NCI-H748 (cell line): ENCODE results near the gene ZBTB46.
A peak's percentile ranks its signal among the peaks of the same experiment; 100 is the strongest.
"Not testable (repeated sequence)": the region's sequence is repeated elsewhere in the genome, so short reads cannot be mapped to it uniquely, and the experiment has no call there.

Experiments
- DNase-seq: peaks from one replicate; lab custom pipeline; 2025; ENCODE audit not compliant: unreplicated experiment; lab: John Stamatoyannopoulos, UW

Gene ZBTB46, protein sequence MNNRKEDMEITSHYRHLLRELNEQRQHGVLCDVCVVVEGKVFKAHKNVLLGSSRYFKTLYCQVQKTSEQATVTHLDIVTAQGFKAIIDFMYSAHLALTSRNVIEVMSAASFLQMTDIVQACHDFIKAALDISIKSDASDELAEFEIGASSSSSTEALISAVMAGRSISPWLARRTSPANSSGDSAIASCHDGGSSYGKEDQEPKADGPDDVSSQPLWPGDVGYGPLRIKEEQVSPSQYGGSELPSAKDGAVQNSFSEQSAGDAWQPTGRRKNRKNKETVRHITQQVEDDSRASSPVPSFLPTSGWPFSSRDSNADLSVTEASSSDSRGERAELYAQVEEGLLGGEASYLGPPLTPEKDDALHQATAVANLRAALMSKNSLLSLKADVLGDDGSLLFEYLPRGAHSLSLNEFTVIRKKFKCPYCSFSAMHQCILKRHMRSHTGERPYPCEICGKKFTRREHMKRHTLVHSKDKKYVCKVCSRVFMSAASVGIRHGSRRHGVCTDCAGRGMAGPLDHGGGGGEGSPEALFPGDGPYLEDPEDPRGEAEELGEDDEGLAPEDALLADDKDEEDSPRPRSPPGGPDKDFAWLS

DNA sequence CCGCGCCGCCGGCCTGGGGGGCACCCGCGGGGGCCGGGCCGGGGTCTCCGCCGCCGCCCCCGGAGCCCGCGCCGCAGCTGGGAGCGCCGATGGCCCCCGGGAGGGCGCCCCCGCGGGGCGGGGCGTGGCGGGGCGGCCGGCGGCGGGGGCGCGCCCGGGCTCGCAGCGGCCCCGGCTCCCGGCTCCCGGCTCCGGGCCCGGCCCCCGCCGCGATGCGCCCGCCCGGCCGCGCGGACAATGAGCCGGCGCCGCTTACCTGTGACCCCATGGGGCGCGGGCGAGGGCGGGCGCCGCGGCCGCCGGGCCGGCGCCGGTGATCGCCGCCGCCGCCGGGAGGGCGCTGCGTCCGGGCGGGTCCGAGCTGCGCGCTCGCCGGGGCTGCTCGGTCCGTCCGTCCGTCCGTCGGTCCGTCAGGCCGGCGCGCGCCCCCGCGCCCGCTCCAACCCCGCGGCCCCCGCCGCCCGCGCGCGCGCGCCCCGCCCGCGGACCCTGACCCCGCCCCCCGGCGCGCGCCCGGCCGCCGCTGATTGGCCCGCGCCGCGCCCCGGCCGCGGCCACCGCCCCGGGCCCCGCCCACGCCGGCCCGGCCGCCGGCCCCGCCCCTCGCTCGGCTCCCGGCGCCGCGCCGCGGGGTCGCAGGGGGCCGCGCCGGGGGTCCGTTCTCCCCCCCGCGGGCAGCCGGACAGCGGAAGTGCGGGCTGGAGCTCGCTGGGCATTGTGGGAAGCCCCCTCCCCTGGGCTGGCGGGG is at the start of gene ZBTB46:
Gene ZBTB46, minus strand, starts transcription at position 424 of the 748 bp plus-strand sequence. CDS start 40,507 bp downstream, outside the sequence.
- peak; percentile 64 for DNase-seq

DNA sequence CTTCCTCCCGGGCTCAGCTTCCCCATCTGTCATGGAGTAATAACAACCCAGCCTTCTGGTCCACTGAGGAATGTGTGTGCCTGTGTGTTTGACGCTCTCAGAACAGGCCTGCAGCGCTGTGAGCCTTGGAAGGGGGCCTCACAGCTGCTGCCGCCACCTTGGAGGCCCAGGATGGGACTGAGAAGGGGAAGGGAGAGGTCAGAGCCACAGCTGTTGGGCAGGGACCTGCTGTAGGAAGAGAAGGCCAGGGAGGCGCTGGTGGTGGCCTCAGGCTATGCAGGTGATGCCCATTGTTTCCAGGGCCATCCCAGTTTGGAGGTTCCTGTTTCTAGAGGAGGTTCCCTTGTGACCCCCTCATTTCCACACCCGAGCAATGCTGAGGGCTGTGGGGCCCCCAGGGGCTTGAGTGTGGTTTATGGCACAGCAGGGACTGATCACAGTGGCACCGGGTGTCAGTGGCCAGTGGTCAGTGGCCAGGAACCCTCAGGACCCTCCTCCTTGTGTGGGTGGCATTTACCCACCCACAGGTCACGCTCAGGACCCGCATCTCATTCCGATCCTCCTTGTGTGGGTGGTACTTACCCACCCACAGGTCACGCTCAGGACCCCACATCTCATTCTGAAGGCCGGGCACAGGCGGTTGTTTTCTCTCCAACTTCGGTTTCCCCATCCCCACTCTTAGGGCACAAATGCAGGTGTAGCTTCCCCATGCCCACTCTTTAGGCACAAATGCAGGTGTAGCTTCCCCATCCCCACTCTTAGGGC is 48.0 kb upstream of the ZBTB46 start:
- DNase-seq, result no peak

DNA sequence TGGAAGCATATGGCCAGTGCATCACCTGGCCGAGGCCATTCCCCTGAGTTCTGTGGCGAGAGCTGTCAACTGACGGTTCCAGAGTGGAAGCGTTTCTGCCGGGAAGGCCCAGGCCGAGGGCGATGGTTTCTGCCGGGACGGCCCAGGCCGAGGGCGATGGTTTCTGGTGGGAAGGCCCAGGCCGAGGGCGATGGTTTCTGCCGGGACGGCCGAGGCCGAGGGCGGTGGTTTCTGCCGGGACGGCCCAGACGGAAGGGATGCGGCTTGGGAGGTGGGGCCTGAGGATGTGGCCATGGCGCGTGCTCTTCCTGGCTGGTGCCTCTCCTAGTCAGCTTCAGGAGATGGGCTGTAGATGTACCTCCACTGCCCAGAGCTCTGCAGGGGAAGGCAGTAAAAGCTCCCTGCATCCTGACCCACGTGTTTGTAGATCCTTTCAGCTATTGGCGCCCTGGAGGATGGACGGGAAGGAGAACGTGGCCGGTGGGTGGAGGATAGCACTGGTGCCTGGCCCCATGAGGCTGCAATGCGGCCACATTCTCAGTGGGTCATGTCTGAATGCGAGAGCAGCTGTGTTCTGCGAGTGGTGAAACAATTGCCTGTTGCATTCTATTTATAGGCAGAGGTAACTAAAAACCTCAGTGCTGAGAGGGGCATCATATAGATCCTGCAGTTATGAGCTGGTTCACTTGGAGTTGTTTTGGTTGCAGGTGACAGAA is 46.8 kb upstream of the ZBTB46 start:
- no peak for DNase-seq

DNA sequence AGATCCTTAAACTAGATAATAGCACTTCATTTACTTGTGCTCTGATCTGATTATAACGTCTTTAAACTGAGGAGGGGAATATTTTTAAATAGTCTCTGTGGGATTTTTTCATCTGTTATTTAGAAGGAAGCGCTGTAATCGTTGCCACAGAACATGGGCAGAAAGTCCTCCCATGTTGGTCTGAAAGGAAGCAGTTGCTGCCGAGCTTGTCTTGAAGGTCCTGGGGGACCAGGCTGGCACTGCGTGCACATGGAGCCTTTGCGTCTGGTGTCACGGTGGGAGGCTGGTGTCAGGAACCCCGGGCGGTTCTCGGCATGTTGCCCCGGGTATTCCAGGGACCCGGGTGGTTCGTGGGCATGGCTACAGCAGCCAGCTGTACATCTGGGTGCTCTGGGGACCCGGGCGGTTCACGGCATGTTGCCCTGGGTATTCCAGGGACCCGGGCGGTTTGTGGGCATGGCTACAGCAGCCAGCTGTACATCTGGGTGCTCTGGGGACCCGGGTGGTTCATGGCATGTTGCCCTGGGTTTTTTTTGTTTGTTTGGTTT is 45.5 kb upstream of the ZBTB46 start:
- DNase-seq, result no peak

DNA sequence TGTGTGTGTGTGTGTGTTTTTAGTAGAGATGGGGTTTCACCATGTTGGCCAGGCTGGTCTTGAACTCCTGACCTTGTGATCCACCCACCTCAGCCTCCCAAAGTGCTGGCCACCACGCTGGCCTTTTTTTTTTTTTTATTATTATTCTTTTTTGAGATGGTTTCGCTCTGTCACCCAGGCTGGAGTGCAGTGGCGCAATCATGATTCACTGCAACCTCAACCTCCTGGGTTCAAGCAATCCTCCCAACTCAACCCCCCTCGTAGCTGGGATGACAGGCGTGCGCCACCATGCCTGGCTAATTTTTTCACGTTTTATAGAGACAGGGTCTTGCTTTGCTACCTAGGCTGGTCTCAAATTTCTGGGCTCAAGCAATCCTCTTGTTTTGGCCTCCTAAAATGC is 43.2 kb upstream of the ZBTB46 start:
- DNase-seq, result not testable (repeated sequence)

DNA sequence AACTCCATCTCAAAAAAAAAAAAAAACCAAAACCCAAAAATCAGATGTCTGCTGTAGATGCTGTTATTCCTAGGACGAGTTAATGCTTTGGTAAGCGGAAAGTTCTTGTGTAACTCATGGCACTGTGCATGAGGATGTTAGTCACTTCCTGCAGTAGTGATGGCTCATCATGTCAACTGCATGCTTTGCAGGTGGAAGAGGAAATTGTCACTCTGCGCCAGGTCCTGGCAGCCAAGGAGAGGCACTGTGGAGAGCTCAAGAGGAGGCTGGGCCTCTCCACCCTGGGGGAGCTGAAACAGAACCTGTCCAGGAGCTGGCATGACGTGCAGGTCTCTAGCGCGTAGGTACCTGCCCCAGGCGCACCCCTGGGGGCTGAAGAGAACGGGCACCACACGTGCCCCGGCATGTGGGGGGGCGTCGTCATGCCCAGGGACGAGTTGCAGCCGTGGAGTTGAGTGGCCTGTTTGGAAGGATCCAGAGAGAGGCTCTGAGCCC is 42.5 kb upstream of the ZBTB46 start:
- no peak for DNase-seq

DNA sequence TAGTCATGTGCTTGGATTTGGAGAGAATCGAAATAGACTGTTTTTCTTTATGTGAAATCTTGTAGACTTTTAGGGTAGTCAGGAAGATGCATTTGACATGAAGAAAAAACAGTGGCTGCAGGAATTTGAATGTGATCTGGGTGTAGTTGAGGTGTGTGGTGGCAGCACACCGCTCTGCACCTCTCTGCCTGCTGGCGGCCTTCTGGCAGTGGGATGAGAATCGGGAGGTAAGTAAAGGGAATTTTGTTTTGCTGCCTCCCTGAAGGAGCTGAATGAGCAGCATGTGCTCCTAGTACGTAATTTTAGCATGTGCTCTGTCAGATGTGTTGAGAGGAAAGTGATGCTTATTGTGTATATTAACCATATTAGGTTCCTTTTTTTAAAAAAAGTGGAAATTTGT is 37.2 kb upstream of the ZBTB46 start:
- no peak for DNase-seq

DNA sequence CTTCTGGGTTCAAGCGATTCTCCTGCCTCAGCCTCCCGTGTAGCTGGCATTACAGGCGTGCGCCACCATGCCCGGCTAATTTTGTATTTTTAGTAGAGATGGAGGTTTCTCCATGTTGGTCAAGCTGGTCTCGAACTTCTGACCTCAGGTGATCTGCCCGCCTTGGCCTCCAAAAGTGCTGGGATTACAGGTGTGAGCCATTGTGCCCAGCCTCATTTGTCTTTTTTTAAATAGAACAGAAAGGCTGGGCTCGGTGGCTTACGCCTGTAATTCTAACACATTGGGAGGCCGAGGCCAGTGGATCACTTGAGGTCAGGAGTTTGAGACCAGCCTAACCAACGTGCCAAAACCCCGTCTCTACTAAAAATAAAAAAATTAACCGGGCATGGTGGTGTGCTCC is 36.0 kb upstream of the ZBTB46 start:
- not testable (repeated sequence) for DNase-seq

DNA sequence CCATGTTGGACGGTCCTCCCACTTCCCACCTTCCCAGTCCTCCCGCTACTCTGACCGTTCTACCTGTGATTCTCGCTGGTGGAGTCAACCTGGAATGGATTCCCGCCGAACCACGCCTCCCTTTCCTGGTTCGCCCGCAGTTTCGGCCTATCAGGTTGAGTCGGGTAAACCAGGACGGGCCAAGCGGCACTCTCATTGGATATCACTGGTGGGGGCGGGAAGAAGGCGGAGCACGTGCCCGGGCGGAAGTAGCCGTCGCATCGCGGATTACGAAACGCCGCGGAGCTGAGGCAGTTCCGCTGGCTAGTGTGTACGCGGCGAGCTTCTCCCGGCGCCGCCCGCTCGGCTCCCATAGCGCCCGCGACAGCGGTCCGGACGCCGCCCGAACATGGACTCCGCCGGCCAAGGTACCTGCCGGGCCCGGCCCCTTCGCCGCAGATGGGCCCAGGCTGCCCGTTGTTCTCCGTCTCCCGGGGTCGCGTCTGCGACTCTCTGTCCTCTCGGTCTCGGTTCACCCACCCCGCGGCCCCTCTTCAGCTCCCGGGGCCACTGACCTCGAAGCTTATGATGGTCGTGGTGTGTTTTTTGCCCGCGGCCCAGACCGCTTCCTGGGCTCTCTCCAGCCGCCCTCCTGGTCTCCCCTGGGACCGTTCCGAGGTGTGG is 34.0 kb upstream of the ZBTB46 start, which contains the start of gene TPD52L2:
Gene TPD52L2, plus strand, starts transcription at position 293 of the 663 bp plus-strand sequence. Its CDS starts 96 bp downstream, at position 389.
- peak; percentile 98 for DNase-seq

DNA sequence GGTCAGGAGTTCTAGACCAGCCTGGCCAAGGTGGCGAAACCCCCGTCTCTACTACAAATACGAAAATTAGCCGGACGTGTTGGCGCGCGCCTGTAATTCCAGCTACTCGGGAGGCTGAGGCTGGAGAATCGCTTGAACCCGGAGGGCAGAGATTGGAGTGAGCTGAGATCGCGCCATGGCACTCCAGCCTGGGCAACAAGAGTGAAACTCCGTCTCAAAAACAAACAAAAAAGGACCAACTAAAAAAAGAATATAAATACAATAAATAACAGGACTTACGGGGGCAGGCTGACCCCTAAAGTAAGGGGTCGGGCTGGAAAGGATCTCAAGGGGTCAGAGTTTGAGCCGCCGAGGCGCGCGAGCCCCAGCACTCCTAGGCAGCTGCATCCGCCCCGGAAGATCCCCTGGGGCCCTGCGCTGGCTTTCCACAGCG is 33.5 kb upstream of the ZBTB46 start:
- DNase-seq, result no peak

DNA sequence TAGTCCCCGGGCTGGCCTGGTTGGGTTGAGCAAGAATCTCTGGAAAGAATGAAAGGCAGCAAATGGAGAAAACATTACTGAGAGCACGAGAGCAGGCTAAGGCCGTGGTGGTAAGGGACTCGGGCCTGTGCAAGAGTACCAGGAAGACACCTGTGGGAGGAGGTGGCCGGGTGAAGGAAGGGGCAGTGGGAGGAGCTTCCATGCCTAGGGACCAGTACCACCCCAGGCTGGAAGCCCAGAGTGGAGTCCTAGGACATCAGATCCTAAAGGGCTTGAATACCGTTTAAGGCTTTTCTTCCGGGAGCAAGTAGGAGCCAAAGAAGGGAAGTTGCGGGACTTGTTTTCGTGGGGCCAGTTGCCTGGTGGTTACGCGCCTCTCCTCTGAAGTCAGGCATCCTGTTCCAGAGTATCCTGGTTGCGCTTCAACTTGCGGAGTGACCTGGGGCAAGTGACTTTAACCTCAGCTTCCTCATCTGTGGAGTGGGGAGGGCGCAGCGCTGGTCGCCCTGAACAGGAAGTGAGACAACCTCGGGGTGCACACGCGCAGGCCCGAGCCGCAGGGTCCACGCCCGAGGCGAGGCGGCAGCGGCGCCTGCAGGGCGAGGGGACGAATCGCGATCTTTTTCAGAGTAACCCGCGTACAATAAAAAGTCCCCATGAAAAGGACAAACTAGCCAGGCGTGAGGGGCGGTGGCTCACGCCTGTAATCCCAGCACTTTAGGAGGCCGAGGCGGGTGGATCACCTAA is 32.9 kb upstream of the ZBTB46 start:
- DNase-seq, result peak; percentile 83

DNA sequence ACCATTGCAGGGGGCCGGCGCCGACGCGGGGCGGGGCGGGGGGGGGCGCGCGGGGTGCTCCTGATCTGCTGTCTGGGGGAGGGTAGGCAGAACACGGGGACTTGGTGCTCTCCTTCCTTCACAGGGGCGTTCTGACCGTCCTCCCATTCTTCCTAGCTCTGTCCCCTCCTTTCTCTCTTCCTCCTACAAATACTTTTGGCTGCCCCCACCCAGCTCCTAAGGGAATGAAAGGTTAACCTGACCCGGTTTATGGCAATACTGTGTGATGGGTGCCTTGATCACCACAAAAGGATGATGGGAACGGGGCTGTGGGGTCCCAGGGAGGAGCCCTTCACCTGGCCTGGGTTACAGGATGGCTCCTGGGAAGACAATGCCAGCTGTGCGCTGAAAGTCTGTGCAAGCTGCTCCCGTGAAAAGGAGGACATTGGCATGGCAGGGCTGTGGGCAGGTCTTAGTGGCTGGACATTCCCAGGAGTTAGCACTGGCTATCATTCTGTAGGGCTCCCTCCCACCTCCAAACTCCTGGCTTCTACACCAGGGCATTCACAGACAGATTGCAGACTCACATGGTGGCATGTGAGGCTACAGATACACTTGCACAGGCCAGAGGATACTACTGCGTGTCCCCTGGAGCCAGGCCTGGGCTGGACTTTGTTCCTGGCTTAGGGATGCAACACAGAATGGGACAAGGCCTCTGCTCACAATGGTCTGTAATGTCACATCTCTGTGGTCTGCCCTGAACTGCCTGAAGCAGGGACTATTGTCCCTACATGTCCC is 32.1 kb upstream of the ZBTB46 start:
- DNase-seq, result no peak

DNA sequence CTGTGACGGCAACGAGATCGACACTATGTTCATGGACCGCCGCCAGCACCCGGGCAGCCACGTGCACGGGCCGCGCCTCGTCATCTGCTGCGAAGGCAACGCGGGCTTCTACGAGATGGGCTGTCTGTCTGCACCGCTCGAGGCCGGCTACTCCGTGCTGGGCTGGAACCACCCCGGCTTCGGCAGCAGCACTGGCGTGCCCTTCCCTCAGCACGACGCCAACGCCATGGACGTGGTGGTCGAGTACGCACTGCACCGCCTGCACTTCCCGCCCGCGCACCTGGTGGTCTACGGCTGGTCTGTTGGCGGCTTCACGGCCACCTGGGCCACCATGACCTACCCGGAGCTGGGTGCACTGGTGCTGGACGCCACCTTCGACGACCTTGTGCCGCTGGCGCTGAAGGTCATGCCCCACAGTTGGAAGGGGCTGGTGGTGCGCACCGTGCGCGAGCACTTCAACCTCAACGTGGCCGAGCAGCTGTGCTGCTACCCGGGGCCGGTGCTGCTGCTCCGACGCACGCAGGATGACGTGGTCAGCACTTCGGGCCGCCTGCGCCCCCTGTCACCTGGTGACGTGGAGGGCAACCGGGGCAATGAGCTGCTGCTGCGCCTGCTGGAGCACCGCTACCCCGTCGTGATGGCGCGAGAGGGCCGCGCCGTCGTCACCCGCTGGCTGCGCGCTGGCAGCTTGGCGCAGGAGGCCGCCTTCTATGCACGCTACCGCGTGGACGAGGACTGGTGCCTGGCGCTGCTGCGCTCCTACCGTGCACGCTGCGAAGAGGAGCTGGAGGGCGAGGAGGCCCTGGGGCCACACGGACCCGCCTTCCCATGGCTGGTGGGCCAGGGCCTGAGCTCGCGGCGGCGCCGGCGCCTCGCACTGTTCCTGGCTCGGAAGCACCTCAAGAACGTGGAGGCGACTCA is 31.2 kb upstream of the ZBTB46 start:
- DNase-seq, result no peak

DNA sequence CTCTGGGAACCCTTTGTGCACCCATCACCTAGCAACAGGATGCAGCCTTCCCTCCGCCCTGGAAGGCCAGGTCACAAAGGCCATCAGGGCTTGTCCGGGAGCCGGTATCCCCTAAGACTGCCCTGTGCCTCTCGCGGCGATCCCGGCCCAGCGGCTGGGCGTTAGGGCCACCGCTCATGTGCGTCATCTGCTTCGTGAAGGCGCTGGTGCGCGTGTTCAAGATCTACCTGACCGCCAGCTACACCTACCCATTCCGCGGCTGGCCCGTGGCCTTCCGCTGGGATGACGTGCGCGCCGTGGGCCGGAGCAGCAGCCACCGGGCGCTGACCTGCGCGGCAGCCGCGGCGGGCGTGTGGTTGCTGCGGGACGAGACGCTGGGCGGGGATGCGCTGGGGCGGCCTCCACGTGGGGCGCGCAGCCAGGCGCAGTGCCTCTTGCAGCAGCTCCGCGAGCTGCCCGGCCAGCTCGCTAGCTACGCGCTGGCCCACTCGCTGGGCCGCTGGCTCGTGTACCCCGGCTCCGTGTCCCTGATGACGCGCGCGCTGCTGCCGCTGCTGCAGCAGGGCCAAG is 30.4 kb upstream of the ZBTB46 start, which contains the start of gene ABHD16B:
Gene ABHD16B, plus strand, starts transcription at position 134 of the 570 bp plus-strand sequence. Its CDS starts 43 bp downstream, at position 177.
- no peak for DNase-seq

DNA sequence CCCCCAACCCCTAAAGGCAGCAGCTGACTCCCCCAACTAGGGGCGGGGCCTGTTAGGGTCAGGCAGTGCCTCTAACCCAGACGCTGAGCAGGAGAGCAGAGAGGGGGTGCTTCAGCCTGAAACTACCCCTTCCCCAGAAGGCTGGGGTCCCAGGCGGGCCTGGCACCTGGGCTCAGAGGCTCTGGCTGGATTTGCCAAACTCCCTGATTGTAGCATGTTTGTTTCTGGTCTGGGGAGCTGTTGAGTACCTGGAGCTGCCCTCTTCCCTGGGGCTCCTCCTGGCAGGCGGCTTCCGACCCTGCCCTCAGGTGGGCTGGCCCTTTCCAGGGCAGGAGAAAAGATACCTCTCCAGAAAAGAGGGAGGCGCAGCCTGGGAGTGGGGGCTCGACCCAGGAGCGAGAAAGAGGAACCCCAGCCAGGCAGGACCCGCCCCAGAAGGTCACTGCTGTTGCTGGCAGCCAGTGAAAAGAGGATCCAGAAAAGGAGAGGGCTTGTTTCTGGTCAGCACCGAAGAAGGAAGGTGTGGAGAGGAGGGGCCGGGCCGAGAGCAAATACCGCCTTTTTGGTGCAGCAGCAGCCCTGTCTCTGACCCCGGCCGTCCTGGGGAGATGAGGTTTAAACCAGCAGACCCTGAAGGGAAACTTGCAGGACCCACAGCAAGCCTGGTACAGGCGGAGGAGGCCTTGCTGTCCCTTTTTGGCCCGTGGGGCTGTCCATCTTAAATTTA is 29.4 kb upstream of the ZBTB46 start:
- DNase-seq, result no peak
